Breast epithelium (tissue), 3 donors: Measurements from ENCODE around the gene USH1C.

Experiments used
- CTCF ChIP-seq, 3 donors: fragments of 450-650 bp; IDR thresholded peaks; one replicate each; pipeline ENCODE4 v1.5.1; 2016 to 2017; ENCODE audit warnings: antibody characterized with exemption in 3 of 3, mild to moderate bottlenecking in 3 of 3, moderate library complexity in 3 of 3
- POLR2A ChIP-seq: fragments of 450-650 bp; IDR thresholded peaks from one replicate; pipeline ENCODE4 v1.6.1; 2016; ENCODE audit warnings: antibody characterized with exemption, mild to moderate bottlenecking, moderate library complexity
- POLR2AphosphoS5 ChIP-seq, 3 donors: sonication (generic); formaldehyde crosslinking; IDR thresholded peaks; one replicate each; pipeline ENCODE4 v1.6.1; 2017; ENCODE audit warnings: antibody characterized with exemption in 3 of 3

GRCh38 chr11:17593466-17594245 lies 49.4 kb upstream of the USH1C start:
- TF ChIP-seq POLR2A, result no peak
- no peak for TF ChIP-seq CTCF (IDR thresholded peaks at IDR 0.05)
- no peak for TF ChIP-seq POLR2AphosphoS5 (IDR thresholded peaks at IDR 0.05)
